Activated CD4-positive, alpha-beta T cell treated with anti-CD3 and anti-CD28 coated beads for 36 hours (primary cell): Measurements from ENCODE around the gene RBM45. TPM values are rescaled to one million over a fixed set of nuclear protein-coding genes. Genes with fewer than 3 reads are reported as not detected.
"Not testable (repeated sequence)": the region's sequence is repeated elsewhere in the genome, so short reads cannot be mapped to it uniquely, and the experiment has no call there.

Experiments used
- ATAC-seq: fragments of 200-7000 bp; cut with Tn5 transposase; one replicate; pipeline ENCODE4 v1.10.0; 2021; ENCODE audit warnings: mild to moderate bottlenecking, moderate library complexity
- CTCF ChIA-PET: fragments of 350-600 bp; sonication (Branson Sonifier 250); formaldehyde crosslinking; loops from one replicate; lab custom pipeline; 2021; ENCODE audit warnings: antibody characterized with exemption; lab: Charles Lee
- POLR2A ChIA-PET: fragments of 350-600 bp; sonication (Branson Sonifier 250); formaldehyde crosslinking; loops from one replicate; lab custom pipeline; 2021; ENCODE audit warnings: antibody characterized with exemption, inconsistent platforms; lab: Charles Lee
- DNase-seq: peaks from one replicate; pipeline ENCODE4 v3.0.0-alpha.2; 2020
- H3K27ac Mint-ChIP-seq: one replicate; pipeline ENCODE4 v1.8.0; 2021; ENCODE audit warnings: mixed read lengths
- H3K27me3 Mint-ChIP-seq: one replicate; pipeline ENCODE4 v1.8.0; 2021; ENCODE audit warnings: mixed read lengths
- H3K36me3 Mint-ChIP-seq: one replicate; pipeline ENCODE4 v1.8.0; 2021; ENCODE audit warnings: low read depth, mixed read lengths
- H3K4me1 Mint-ChIP-seq: one replicate; pipeline ENCODE4 v1.8.0; 2021; ENCODE audit warnings: mixed read lengths
- H3K4me3 Mint-ChIP-seq: one replicate; pipeline ENCODE4 v1.8.0; 2021; ENCODE audit warnings: mild to moderate bottlenecking, moderate library complexity, mixed read lengths
- H3K9me3 Mint-ChIP-seq: one replicate; pipeline ENCODE4 v1.8.0; 2021; ENCODE audit warnings: low read depth, mixed read lengths
- intact Hi-C, 2 experiments: fragments of 100-400 bp; cut with DNase I in 1 of 2; cut with micrococcal nuclease in 1 of 2; formaldehyde crosslinking; loops; one replicate each; pipeline versions ENCODE4 v1.14.2 to v1.15.1; 2022 to 2024; cut with DNase I, micrococcal nuclease
- total RNA-seq, 2 experiments: library from RNA; stranded (reverse); gene quantifications; one replicate each; pipeline ENCODE4 v1.2.3, GENCODE V29; 2021

RBM45 gene
- total RNA-seq, 2 experiments from 2014 or later: 10.0 to 12.9 TPM

GRCh38 chr2:178136321-178137025, 24.2 kb downstream of the RBM45 start:
- ChIA-PET CTCF (interaction anchor here (0.6 to 2.0 kb wide), 5 partner anchors 13 to 69 kb away, joined by 3 to 7 read pairs (median 3); partner anchors contain the start of gene RBM45), POLR2A (no interaction called here)
- Mint-ChIP-seq H3K36me3 (peaks cover 6% of the 10 kb centered on the region), H3K9me3 (no peaks in the 10 kb centered on the region), H3K27ac (no peak overlapping the region), H3K4me3 (no peak overlapping the region), H3K27me3 (no peaks in the 10 kb centered on the region), H3K4me1 (no peaks in the 10 kb centered on the region)
- intact Hi-C loops: no loop called here
- DNase-seq (no peak), ATAC-seq (no peak)

DNA sequence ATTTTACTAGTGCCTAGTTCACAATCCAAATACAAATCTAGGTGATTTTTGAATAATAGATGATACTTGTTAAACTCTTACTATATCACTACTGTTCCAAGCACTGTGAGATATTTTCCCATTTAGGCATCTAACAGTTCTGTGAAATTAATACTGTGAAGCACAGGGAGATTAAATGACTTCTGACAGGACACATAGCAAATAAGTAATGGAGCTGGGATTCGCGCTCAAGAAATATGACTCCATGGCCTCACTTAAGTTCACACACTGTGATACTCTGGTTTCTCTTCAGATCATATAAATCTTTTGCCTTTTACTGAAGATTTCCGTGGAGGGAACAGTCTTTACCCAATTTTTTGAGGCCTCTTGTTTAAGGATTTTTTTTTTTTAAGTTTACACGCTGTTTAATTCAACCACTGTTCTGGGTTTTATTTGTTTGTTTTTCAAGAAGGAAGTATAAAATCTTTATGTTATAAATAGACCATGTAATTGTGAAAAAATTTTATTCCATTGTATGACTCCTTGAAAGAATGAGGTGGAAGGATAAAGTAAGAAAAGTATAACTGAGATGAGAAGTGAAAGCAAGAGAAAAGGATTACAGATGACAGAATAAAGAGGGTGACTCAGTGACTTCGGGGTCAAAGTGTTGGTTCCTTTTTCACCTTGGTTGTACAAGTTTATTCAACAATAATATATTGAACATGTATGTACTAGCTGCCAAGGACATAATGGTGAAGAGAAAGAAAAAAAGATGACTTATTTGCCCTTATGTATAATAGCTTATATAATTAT, 30.2 kb downstream of the RBM45 start:
- ChIA-PET POLR2A (no interaction called here), CTCF (interaction anchor here (1.0 kb wide), 1 partner anchor 31 kb away, joined by 3 read pairs; the partner anchor contains the start of gene RBM45)
- Mint-ChIP-seq H3K4me1 (peaks cover 3% of the 10 kb centered on the region), H3K9me3 (no peaks in the 10 kb centered on the region), H3K27me3 (peaks cover 6% of the 10 kb centered on the region), H3K4me3 (no peak overlapping the region), H3K27ac (no peak overlapping the region), H3K36me3 (no peaks in the 10 kb centered on the region)
- intact Hi-C loops: no loop called here
- DNase-seq (no peak), ATAC-seq (peak; percentile 44)

DNA sequence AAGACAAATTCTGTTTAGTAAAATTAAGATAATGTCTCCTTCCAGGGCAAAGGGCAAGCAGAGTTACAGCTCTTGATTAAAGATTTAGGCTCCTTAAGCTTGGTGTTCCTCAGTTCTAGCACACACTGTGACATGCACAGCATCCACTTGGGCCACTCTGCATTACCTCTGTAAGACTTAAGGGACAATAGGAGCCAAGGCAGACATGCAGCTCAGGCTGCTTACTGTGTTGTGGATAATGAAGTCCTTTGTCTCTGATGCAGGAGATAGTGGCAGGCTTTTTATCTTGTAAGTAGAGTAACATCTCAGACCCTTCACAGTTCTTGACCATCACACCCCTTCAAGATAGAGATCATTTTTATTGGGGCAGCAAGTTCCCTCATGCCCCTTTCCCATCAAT, 31.2 kb downstream of the RBM45 start:
- H3K36me3 Mint-ChIP-seq: no peaks in the 10 kb centered on the region

DNA sequence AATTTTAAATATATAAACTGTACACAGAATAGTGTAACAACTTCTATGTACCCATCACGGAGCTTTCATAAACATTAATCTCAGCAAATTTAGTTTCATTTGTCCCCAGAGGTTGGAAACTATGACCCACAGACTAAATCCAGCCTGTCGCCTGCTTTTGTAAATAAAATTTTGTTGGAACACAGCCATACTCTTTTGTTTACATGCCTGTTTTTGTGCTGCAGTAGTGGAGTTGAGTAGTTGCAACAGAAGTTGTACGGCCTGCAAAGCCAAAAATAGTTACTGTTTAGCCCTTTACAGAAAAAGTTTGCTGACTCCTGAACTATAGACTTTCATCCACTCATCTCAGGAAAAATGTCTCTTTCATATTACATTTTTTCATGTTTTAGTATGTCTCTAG, 39.8 kb downstream of the RBM45 start:
- no peaks in the 10 kb centered on the region for H3K4me1 Mint-ChIP-seq
- peaks cover 21% of the 10 kb centered on the region for H3K27me3 Mint-ChIP-seq
- CTCF ChIA-PET: interaction anchor here (0.6 to 1.5 kb wide), 2 partner anchors 11 to 133 kb away, joined by 3 read pairs; no protein-coding TSS in a partner anchor
- POLR2A ChIA-PET: no interaction called here
- intact Hi-C loops: no loop called here
- peaks cover 5% of the 10 kb centered on the region for H3K9me3 Mint-ChIP-seq
- H3K4me3 Mint-ChIP-seq: no peak overlapping the region
- no peak overlapping the region for H3K27ac Mint-ChIP-seq
- no peaks in the 10 kb centered on the region for H3K36me3 Mint-ChIP-seq
- DNase-seq: no peak
- ATAC-seq: no peak

More for the DNA sequence above, 31.2 kb downstream of the RBM45 start:
- Mint-ChIP-seq H3K4me3 (no peak overlapping the region), H3K4me1 (peaks cover 3% of the 10 kb centered on the region), H3K27me3 (peaks cover 9% of the 10 kb centered on the region), H3K27ac (no peak overlapping the region), H3K9me3 (no peaks in the 10 kb centered on the region)
- intact Hi-C loops: no loop called here
- no peak for ATAC-seq
- DNase-seq: no peak
- ChIA-PET POLR2A (no interaction called here), CTCF (interaction anchor here (1.0 kb wide), 1 partner anchor 32 kb away, joined by 3 read pairs; the partner anchor contains the start of gene RBM45)

- Mint-ChIP-seq H3K9me3 (peaks cover 5% of the 10 kb centered on the region), H3K27ac (no peak overlapping the region), H3K27me3 (peaks cover 20% of the 10 kb centered on the region), H3K4me3 (no peak overlapping the region), H3K4me1 (no peaks in the 10 kb centered on the region), H3K36me3 (no peaks in the 10 kb centered on the region)
- no peak for DNase-seq
- no peak for ATAC-seq
- POLR2A ChIA-PET: no interaction called here
- intact Hi-C loops: no loop called here
- CTCF ChIA-PET: interaction anchor here (0.6 to 1.5 kb wide), 3 partner anchors 12 to 132 kb away, joined by 3 read pairs; no protein-coding TSS in a partner anchor
Observed at GRCh38 chr2:178152542-178152941, 40.3 kb downstream of the RBM45 start.

GRCh38 chr2:178152977-178153376, 40.7 kb downstream of the RBM45 start:
- H3K27me3 Mint-ChIP-seq: peaks cover 19% of the 10 kb centered on the region
- ChIA-PET CTCF (interaction anchor here (1.0 to 1.5 kb wide), 2 partner anchors 12 to 22 kb away, joined by 3 read pairs; no protein-coding TSS in a partner anchor), POLR2A (no interaction called here)
- H3K27ac Mint-ChIP-seq: no peak overlapping the region
- no peaks in the 10 kb centered on the region for H3K36me3 Mint-ChIP-seq
- DNase-seq: no peak
- H3K4me3 Mint-ChIP-seq: no peak overlapping the region
- no peaks in the 10 kb centered on the region for H3K4me1 Mint-ChIP-seq
- no peak for ATAC-seq
- H3K9me3 Mint-ChIP-seq: peaks cover 5% of the 10 kb centered on the region
- intact Hi-C loops: no loop called here

- H3K4me1 Mint-ChIP-seq, intact Hi-C loops, CTCF ChIA-PET, POLR2A ChIA-PET, ATAC-seq, H3K9me3 Mint-ChIP-seq, H3K27ac Mint-ChIP-seq, H3K4me3 Mint-ChIP-seq, DNase-seq, H3K36me3 Mint-ChIP-seq: not testable (repeated sequence)
- H3K27me3 Mint-ChIP-seq: peaks cover 22% of the 10 kb centered on the region
Observed at GRCh38 chr2:178153878-178154277, 41.6 kb downstream of the RBM45 start.

- no peak for ATAC-seq
Observed at GRCh38 chr2:178155524-178155923, 43.3 kb downstream of the RBM45 start.

GRCh38 chr2:178157574-178157973, 45.3 kb downstream of the RBM45 start:
- H3K27ac Mint-ChIP-seq: no peak overlapping the region
- POLR2A ChIA-PET: no interaction called here
- ATAC-seq: no peak
- no peak for DNase-seq
- peaks cover 5% of the 10 kb centered on the region for H3K9me3 Mint-ChIP-seq
- H3K4me1 Mint-ChIP-seq: no peaks in the 10 kb centered on the region
- H3K4me3 Mint-ChIP-seq: no peak overlapping the region
- intact Hi-C loops: no loop called here
- CTCF ChIA-PET: no interaction called here
- H3K27me3 Mint-ChIP-seq: peaks cover 22% of the 10 kb centered on the region
- H3K36me3 Mint-ChIP-seq: no peaks in the 10 kb centered on the region

More at GRCh38 chr2:178155524-178155923, 43.3 kb downstream of the RBM45 start:
- POLR2A ChIA-PET: no interaction called here
- no peak for DNase-seq
- no peak overlapping the region for H3K27ac Mint-ChIP-seq
- H3K36me3 Mint-ChIP-seq: no peaks in the 10 kb centered on the region
- CTCF ChIA-PET: interaction anchor here (0.7 kb wide), 1 partner anchor 42 kb away, joined by 3 read pairs; no protein-coding TSS in a partner anchor
- peaks cover 20% of the 10 kb centered on the region for H3K27me3 Mint-ChIP-seq
- no peak overlapping the region for H3K4me3 Mint-ChIP-seq
- intact Hi-C loops: no loop called here
- peaks cover 5% of the 10 kb centered on the region for H3K9me3 Mint-ChIP-seq
- H3K4me1 Mint-ChIP-seq: no peaks in the 10 kb centered on the region

GRCh38 chr2:178159966-178160365, 47.7 kb downstream of the RBM45 start:
- no peak overlapping the region for H3K4me3 Mint-ChIP-seq
- peaks cover 5% of the 10 kb centered on the region for H3K9me3 Mint-ChIP-seq
- no peak for DNase-seq
- ChIA-PET POLR2A (no interaction called here), CTCF (no interaction called here)
- intact Hi-C loops: no loop called here
- H3K27me3 Mint-ChIP-seq: peaks cover 19% of the 10 kb centered on the region
- no peak overlapping the region for H3K27ac Mint-ChIP-seq
- no peaks in the 10 kb centered on the region for H3K36me3 Mint-ChIP-seq
- H3K4me1 Mint-ChIP-seq: peaks cover 4% of the 10 kb centered on the region
- ATAC-seq: no peak

GRCh38 chr2:178160601-178161000, 48.4 kb downstream of the RBM45 start:
- Mint-ChIP-seq H3K36me3 (no peaks in the 10 kb centered on the region), H3K27ac (no peak overlapping the region), H3K9me3 (peaks cover under 1% of the 10 kb centered on the region), H3K4me1 (peaks cover 4% of the 10 kb centered on the region), H3K4me3 (no peak overlapping the region), H3K27me3 (peaks cover 15% of the 10 kb centered on the region)
- intact Hi-C loops: no loop called here
- POLR2A ChIA-PET: no interaction called here
- CTCF ChIA-PET: no interaction called here
- ATAC-seq (no peak), DNase-seq (no peak)
